BLaER1 (cell line): ENCODE results near the gene F7.

Experiments
- H3K27ac ChIP-seq: shearing (Covaris generic); formaldehyde crosslinking; 2 replicates; pipeline ENCODE4 v1.8.1; 2022
- H3K27me3 ChIP-seq: shearing (Covaris generic); formaldehyde crosslinking; 2 replicates; pipeline ENCODE4 v1.8.1; 2022
- H3K36me3 ChIP-seq: shearing (Covaris generic); formaldehyde crosslinking; 2 replicates; pipeline ENCODE4 v1.8.1; 2022
- H3K4me1 ChIP-seq: shearing (Covaris generic); formaldehyde crosslinking; 2 replicates; pipeline ENCODE4 v1.8.1; 2022
- H3K4me2 ChIP-seq: shearing (Covaris generic); formaldehyde crosslinking; 2 replicates; pipeline ENCODE4 v1.8.1; 2022
- H3K4me3 ChIP-seq: shearing (Covaris generic); formaldehyde crosslinking; 2 replicates; pipeline ENCODE4 v1.8.1; 2022
- H3K9ac ChIP-seq: shearing (Covaris generic); formaldehyde crosslinking; 2 replicates; pipeline ENCODE4 v1.8.1; 2022
- H3K9me3 ChIP-seq: shearing (Covaris generic); formaldehyde crosslinking; 2 replicates; pipeline ENCODE4 v1.8.1; 2022
- H4K20me1 ChIP-seq: shearing (Covaris generic); formaldehyde crosslinking; 2 replicates; pipeline ENCODE4 v1.8.1; 2022
- Cebpa-rat ChIP-seq: shearing (Covaris generic); IDR thresholded peaks from 2 replicates; pipeline ENCODE4 v1.8.1; 2022

Gene F7

DNA sequence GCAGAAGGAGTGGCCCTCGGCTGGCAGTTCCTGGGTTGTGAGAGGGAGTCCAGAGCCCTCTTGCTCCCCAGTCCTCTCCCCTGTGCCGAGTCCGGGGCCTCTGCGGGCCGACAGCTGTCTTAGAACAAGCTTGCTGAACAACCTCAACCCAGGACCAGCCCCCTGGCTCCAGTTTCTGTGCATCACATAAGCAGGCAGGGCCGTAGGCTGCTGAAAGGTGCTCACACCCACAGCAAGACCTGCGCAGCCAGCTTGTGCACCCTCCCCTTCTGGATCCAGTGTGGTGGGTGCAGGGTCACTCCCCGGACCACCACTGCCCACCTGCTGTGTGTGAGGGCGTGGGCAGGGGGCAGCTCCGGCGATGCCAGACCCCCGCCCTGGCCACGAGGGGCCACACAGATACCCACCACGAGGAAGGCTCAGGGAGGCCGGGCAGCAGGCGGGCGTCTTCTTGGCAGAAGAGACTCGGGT lies 25.2 kb upstream of the F7 start:
- H3K4me1 ChIP-seq, result peaks cover 21% of the 10 kb centered on the region
- no peak overlapping the region for H3K4me2 ChIP-seq
- H3K36me3 ChIP-seq, result no peaks in the 10 kb centered on the region
- H4K20me1 ChIP-seq, result no peaks in the 10 kb centered on the region
- no peak overlapping the region for H3K9ac ChIP-seq
- no peaks in the 10 kb centered on the region for H3K9me3 ChIP-seq
- no peak for TF ChIP-seq Cebpa-rat
- no peak overlapping the region for H3K27ac ChIP-seq
- no peak overlapping the region for H3K4me3 ChIP-seq
- no peaks in the 10 kb centered on the region for H3K27me3 ChIP-seq

DNA sequence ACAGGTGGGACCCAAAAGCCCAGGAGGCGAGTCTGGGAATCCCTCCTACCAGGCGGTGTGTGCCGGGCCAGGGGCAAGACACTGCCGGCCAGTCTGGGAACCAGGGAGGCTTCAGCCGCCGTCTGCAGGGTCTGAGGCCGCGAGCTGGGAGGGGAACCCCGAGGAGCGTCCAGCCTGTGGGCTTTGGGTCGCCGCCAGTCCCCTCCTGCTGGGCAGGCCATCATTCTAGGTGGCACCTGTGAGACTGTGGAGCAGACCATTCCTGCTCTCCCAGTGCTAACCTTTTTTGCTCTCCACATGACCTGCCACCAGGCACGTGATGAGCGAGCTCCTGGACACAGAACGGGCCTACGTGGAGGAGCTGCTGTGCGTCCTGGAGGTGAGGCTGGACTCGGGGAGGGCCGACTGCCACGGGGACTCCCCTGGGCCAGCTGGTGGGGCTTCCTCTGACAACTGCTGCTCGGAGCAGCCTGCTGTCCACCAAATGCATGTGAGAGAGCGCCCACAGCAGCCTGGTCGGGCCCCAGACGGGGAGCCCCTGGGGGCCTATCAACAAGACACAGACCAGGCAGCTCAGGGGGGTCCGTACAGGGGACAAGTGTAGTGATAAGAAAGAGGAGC lies 24.6 kb upstream of the F7 start:
- H3K27ac ChIP-seq, result no peak overlapping the region
- no peaks in the 10 kb centered on the region for H3K9me3 ChIP-seq
- no peaks in the 10 kb centered on the region for H3K36me3 ChIP-seq
- H3K4me1 ChIP-seq, result peaks cover 21% of the 10 kb centered on the region
- H4K20me1 ChIP-seq, result no peaks in the 10 kb centered on the region
- no peaks in the 10 kb centered on the region for H3K27me3 ChIP-seq
- no peak for TF ChIP-seq Cebpa-rat
- H3K4me3 ChIP-seq, result no peak overlapping the region
- H3K4me2 ChIP-seq, result no peak overlapping the region
- no peak overlapping the region for H3K9ac ChIP-seq

GRCh38 chr13:113082198-113083021 lies 23.2 kb upstream of the F7 start:
- H4K20me1 ChIP-seq, result no peaks in the 10 kb centered on the region
- peaks cover 21% of the 10 kb centered on the region for H3K4me1 ChIP-seq
- no peak overlapping the region for H3K27ac ChIP-seq
- no peaks in the 10 kb centered on the region for H3K27me3 ChIP-seq
- no peak for TF ChIP-seq Cebpa-rat
- no peaks in the 10 kb centered on the region for H3K9me3 ChIP-seq
- no peak overlapping the region for H3K4me2 ChIP-seq
- no peak overlapping the region for H3K4me3 ChIP-seq
- no peak overlapping the region for H3K9ac ChIP-seq
- H3K36me3 ChIP-seq, result no peaks in the 10 kb centered on the region

DNA sequence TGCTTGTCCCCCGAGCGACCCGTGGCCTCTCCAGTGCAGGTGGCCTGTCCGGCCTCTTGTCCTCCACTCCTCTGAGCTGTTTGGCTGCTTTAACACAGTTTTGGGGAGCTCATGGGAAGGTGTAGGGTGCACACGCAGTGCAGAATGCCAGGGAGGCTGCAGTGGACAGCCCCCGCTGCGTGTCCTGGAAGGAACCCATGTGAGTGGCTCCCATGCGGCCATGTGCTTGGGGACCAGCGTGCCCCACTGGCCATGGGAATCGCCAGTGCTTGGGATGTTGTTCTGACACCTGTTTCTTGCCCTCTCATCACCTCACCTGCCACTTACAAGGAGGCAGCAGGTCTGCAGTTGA lies 22.6 kb upstream of the F7 start:
- Histone ChIP-seq H3K4me3 (no peak overlapping the region), H3K9ac (no peak overlapping the region), H4K20me1 (no peaks in the 10 kb centered on the region), H3K27ac (no peak overlapping the region), H3K36me3 (no peaks in the 10 kb centered on the region), H3K4me2 (no peak overlapping the region), H3K4me1 (peaks cover 16% of the 10 kb centered on the region), H3K9me3 (no peaks in the 10 kb centered on the region), H3K27me3 (0 out of 2 replicates have a peak, but pooled peaks cover 5% of the 10 kb centered on the region)
- TF ChIP-seq Cebpa-rat, result no peak

- no peak overlapping the region for H3K4me3 ChIP-seq
- no peak overlapping the region for H3K27ac ChIP-seq
- no peaks in the 10 kb centered on the region for H4K20me1 ChIP-seq
- H3K9ac ChIP-seq, result no peak overlapping the region
- peaks cover 10% of the 10 kb centered on the region for H3K4me1 ChIP-seq
- no peak overlapping the region for H3K4me2 ChIP-seq
- H3K36me3 ChIP-seq, result no peaks in the 10 kb centered on the region
- TF ChIP-seq Cebpa-rat, result no peak
- no peaks in the 10 kb centered on the region for H3K9me3 ChIP-seq
- H3K27me3 ChIP-seq, result 0 out of 2 replicates have a peak, but pooled peaks cover 10% of the 10 kb centered on the region
These were observed 22.1 kb upstream of the F7 start for GRCh38 chr13:113083402-113084061.

DNA sequence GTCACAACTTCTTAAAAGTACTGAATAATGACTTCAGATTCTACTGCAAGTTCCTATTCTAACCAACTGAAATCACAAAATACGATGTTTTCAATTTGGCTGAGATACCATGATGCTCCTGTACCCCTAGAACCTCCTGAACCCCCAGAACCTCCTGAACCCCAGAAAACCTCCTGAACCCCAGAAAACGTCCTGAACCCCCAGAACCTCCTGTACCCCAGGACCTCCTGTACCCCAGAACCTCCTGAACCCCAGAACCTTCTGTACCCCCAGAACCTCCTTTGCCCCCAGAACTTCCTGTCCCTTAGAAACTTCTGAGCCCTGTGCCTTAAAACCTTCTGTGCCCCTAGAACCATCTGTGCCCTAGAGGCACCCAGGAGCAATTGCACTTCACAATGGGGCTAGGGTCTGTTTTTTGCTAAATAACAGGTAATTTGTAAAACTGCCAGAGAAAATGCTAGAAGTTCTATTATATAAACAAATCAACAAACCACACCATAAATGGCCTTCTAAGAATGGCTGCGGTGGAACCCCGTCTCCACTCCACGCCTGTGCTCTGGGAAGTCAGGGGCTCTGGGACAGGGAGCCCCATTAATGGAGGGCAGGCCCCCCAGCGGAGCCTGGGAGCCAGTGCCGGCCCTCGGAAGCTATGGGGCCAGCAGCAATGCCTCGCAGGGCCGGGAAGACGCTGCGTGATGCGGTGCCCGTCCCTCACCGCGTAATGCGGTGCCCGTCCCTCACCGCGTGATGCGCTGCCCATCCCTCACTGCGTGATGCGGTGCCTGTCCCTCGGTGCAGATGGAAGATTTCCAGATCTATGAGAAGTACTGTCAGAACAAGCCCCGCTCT lies 21.3 kb upstream of the F7 start:
- H3K4me1 ChIP-seq, result peaks cover 3% of the 10 kb centered on the region
- no peaks in the 10 kb centered on the region for H3K9me3 ChIP-seq
- no peaks in the 10 kb centered on the region for H4K20me1 ChIP-seq
- no peaks in the 10 kb centered on the region for H3K36me3 ChIP-seq
- no peak overlapping the region for H3K4me2 ChIP-seq
- H3K9ac ChIP-seq, result no peak overlapping the region
- no peak overlapping the region for H3K4me3 ChIP-seq
- H3K27me3 ChIP-seq, result 0 out of 2 replicates have a peak, but pooled peaks cover 10% of the 10 kb centered on the region
- TF ChIP-seq Cebpa-rat, result no peak
- no peak overlapping the region for H3K27ac ChIP-seq

GRCh38 chr13:113084943-113085540 lies 20.5 kb upstream of the F7 start:
- Histone ChIP-seq H4K20me1 (no peaks in the 10 kb centered on the region), H3K4me3 (no peak overlapping the region), H3K27me3 (0 out of 2 replicates have a peak, but pooled peaks cover 10% of the 10 kb centered on the region), H3K4me2 (no peak overlapping the region), H3K9me3 (no peaks in the 10 kb centered on the region), H3K36me3 (no peaks in the 10 kb centered on the region), H3K9ac (no peak overlapping the region), H3K4me1 (no peaks in the 10 kb centered on the region), H3K27ac (no peak overlapping the region)
- TF ChIP-seq Cebpa-rat, result no peak

DNA sequence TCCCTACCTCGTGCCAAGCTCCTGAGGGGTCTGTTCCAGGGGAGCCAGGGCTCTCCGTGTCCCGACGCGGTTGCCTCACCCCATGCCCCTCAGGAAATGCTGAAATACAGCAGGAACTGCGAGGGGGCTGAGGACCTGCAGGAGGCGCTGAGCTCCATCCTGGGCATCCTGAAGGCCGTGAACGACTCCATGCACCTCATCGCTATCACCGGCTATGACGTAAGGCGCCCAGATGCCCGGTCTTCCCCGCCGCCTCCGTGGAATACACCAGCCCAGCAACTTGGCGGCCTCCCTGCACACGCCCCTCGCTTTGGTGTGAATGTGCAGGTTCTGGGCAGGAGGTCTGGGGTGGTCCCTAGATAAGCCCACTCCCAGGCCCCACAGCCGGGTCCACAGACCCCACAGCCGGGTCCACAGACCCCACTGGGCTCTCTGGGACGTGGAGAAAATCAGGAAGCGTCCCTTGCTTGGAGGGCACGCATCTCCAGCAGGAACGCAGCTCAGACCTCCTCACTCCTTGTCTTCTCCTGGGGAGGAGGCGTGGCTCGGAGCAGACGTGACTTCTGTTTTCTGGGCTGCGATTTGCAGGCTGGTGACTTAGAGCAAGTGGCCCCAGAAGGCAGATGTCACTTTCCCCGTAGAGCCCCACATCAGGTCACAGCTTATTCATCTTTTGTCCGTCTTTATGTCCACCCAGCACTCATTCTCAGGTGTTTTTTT lies 19.4 kb upstream of the F7 start:
- TF ChIP-seq Cebpa-rat, result no peak
- Histone ChIP-seq H4K20me1 (no peaks in the 10 kb centered on the region), H3K9me3 (no peaks in the 10 kb centered on the region), H3K4me2 (no peak overlapping the region), H3K9ac (no peak overlapping the region), H3K36me3 (no peaks in the 10 kb centered on the region), H3K27ac (no peak overlapping the region), H3K27me3 (0 out of 2 replicates have a peak, but pooled peaks cover 10% of the 10 kb centered on the region), H3K4me1 (no peaks in the 10 kb centered on the region), H3K4me3 (no peak overlapping the region)
